Dermis blood vessel endothelial cell (primary cell): ENCODE data around the gene NMRK2. TPM values are rescaled to one million over a fixed set of nuclear protein-coding genes. Genes with fewer than 3 reads are reported as not detected.
"Not testable (repeated sequence)": the region's sequence is repeated elsewhere in the genome, so short reads cannot be mapped to it uniquely, and the experiment has no call there.

ENCODE experiments used
- DNase-seq: peaks from one replicate; pipeline ENCODE4 v3.0.0; 2010
- total RNA-seq: library from RNA; depleted of rRNA; stranded (reverse); fragments of >200 nt; gene quantifications from 2 replicates; pipeline ENCODE4 v1.2.3, GENCODE V29; 2014

The NMRK2 gene
- total RNA-seq, 1 donor from 2014 or later, result not detected

DNA sequence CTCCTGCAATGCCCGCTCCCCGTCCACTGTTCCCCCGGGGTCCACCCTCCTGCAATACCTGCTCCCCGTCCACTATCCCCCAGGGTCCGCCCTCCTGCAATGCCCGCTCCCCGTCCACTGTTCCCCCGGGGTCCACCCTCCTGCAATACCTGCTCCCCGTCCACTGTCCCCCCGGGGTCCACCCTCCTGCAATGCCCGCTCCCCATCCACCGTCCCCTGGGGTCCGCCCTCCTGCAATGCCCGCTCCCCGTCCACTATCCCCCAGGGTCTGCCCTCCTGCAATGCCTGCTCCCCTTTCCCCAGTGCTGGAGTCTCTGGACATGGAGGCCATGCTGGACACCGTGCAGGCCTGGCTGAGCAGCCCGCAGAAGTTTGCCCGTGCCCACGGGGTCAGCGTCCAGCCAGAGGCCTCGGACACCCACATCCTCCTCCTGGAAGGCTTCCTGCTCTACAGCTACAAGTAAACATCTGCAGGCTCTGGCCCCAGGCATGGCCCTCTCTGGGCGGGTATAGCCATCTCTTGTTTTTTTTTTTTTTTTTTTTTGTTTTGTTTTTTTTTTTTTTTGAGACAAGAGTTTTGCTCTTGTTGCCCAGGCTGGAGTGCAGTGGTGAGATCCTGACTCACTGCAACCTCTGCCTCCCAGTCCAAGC lies 5.6 kb downstream of the NMRK2 start:
- DNase-seq, result not testable (repeated sequence)

DNA sequence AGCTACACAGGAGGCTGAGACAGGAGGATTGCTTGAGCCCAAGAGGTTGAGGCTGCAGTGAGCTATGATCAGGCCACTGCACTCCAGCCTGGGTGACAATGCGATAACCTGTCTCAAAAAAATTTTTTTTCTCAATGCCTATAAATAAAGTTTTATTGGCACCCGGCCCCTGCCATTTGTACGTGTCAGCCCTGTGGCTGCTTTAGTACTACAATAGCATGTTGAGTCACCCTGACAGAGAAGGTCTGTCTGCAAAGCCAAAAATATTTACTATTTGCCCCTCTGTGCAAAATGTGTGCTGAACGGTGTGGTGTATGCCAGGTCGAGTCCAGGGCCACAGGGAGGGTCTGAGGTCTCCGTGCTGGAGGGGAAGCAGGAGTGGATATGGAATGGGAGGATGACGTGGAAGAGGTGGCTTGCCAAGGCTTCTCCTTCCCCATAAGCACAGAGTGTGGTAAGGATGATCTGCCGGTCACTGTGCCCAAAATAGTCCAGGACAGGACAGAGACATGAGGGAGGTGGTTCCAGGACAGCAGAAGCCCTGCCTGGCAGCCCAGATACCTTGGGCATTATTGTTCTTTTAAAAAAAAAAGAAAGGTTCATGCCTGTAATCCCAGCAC lies 10.0 kb downstream of the NMRK2 start:
- DNase-seq, result no peak

DNA sequence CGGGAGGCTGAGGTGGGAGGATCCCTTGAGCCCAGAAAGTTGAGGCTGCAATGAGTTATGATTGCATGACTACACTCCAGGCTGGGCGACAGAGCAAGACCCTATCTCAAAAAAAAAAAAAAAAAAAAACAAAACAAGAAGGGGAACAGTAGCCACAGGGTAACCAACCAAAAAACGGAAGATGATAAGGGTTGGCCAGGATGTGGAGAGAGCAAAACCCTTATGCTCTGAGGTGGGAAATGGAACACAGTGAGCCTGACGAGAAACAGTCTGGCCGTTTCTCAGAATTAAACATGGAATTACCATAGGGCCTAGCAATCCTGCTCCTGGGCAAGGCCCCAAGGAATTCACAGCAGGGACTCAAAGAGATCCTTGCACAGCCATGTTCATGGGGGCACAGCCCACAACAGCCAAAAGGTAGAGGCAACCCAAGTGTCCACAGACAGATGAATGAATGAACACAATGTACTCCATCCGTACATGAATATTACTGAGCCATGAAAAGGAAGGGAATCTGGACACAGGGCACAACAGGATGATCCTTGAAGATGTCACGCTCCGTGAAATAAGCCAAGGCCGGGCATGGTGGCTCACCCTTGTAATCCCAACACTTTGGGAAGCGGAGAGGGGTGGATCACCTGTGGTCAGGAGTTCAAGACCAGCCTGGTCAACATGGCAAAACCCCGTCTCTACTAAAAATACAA lies 11.3 kb downstream of the NMRK2 start:
- DNase-seq, result no peak

DNA sequence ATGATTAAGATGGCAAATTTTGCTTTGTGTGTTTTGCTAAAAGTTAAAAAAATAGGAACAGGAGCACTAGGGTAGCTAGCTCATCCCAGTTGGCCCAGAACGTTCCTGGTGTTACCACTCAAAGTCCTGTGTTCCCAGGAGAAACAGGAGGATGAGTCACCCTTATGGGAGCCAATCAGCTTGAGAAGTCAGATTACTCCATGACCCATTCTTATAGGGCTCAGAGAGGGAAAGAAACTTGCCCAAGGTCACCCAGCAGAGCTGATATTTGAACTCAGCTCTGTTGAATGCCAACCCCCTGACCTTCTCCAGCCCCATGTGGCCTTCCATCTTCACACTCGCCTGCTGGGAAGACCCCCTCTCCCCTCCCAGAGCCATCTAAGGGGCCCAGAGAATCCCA lies 13.0 kb downstream of the NMRK2 start:
- DNase-seq, result no peak

DNA sequence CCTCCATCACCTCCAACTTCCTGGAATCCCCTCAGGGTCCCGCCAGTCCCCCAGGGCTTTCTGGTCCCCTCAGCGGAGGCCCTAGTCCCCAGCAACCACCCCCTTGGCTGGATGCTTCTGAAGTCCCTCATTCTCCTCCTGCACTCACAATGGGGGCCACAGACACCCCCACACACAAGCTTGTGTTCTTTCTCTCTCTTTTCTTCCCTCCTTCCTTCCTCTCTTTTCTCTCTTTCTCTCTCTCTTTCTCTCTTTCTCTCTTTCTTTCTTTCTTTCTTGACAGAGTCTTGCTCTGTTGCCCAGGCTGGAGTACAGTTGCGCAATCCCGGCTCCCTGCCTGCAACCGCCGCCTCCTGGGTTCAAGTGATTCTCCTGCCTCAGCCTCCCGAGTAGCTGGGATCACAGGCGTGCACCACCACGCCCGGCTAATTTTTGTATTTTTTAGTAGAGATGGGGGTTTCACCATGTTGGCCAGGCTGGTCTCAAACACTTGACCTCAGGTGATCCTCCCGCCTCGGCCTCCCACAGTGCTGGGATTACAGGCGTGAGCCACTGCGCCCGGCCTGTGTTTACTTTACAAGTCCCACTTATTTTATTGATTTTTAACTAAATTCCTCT lies 14.6 kb downstream of the NMRK2 start:
- DNase-seq, result not testable (repeated sequence)

DNA sequence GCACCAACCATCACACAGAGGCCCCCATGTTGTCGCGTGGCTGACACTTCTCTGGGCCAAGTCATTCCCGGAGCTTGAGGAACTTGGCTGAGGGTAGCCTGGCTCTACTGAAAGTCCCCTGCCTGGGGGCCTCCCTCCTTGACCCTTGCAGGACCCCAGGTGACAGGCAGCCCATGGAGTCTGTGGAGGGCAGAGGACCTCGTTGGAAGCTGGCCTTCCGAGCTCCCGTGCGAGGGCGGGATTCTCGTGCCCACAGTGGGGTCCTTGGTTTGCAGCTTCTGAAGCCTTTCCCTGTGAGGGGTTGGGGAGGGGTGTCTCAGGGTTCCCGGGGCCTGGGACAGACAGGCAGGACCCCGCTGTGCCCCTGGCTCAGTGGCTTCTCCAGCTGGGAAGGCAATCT lies 16.4 kb downstream of the NMRK2 start:
- no peak for DNase-seq

DNA sequence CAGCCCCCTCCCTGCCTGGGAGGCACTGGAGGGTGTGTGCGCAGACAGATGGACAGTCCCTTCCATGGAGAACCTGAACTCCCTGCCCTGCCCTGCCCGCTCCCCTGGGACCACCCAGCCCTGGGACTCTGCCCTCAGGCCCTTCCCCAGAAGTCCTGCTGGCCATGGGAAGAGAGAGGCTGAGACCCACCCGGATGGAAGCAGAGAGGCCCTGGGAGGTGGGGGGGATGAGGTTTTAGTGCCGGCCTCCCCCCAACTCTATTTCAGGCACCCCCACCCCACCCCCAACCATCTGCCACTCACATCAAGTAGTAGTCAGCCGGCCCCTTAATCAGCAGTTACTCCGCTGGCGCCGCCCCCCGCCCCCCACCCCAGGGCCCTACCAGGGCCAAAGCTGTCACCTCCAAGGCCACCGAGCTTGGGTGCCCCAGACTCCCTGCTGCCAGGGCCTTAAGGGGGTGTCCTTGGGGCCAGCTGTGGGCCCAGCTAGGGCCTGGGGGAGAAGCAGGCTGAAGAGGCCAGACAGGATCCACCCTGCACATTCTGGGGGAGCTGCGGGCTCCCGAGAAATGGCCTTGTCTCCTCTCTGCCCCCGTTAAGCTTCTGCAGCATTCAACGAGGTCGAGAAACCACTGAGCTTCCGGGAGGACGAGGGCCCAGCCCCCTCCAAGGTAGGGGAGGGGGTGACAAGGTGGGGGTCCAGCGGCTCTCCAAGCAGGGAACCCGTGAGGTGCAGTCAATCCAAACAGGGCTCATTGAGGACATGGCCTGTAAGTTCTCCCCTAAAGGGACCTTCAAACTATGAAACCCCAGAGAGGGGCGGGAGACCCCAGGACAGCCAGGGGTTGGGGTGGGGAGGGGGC lies 17.4 kb downstream of the NMRK2 start:
- DNase-seq, result no peak

DNA sequence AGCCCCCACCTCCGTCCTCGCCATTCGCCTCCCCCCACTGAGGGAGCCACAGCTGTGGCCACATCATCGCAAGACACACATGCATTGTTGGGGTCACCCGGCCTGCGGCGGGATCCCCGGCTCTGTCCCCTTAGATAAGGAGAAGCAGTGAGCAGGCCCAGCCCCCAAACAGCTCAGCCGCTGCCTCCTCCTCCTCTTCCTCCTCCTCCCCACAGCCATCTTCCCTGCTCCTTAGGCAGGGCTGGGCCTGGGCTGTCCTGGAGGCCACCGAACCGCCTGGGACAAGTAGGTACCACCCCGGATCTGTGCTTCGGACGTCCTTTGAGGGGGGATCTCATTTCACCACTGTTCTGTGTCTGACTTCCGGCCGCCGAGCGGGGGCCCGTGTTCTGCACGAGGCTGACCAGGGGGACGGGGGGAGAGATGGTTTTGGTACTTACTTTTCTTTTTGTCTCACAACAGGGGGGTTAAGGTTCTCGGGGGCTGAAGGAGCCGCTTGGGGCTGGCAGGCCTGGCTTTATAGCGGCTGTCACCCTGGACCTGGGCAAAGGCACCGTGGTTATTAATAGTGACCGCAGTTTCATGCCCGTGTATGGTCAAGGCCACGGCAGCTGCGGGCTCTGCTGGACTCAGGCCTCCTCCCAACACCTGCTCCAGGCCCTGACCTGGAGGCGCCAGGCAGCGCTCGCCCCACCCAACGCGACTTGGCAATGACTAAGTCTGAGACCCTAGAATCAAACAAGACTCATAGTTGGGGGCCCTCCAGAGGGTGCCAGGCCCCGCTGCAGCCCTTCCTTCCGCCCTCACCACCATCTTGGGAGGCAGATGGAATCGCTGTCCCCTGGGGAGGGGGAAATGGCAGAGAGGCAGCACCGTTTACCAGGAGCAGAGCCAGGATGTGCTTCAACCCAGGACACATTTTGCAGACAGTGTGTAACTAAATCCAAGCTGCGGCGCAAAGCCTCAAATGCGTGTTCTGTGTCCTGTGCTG lies 18.3 kb downstream of the NMRK2 start:
- DNase-seq, result no peak

DNA sequence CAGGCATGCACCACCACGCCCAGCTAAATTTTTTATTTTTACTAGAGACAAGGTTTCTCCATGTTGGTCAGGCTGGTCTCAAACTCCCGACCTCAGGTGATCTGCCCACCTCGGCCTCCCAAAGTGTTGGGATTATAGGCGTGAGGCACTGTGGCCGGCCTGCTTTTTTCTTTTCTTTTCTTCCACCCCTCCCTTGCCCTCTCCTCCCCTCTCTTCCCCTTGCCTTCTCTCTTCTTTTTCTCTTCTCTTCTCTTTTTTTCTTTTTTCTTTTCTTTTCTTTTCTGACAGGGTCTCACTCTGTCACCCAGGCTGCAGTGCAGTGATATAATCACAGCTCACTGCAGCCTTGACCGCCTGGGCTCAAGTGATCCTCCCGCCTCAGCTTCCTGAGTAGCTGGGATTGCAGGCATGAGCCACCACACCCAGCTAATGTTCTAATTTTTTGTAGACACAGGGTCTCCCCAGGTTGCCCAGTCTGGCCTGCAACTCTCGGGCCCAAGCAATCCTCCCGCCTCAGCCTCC lies 19.9 kb downstream of the NMRK2 start:
- DNase-seq, result not testable (repeated sequence)

DNA sequence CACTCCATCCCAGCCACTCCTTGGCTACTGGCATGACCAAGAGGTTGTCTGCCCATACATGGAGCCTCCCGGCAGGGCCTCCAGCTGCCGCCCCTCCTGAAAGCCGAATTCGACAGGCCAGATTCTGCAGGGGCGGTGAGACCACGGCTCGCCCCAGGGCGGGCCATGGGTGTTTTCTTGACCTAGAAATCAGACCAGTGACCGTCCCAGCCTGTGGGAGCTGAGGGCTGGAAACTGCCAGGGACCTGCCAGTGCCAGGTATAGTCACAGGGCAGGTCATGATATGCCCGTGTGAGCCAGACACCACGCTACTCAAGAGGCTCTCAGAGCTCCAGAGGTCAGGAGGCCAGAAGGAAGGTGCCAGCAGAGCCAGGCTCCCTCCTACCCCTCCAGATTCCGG lies 21.2 kb downstream of the NMRK2 start:
- no peak for DNase-seq

DNA sequence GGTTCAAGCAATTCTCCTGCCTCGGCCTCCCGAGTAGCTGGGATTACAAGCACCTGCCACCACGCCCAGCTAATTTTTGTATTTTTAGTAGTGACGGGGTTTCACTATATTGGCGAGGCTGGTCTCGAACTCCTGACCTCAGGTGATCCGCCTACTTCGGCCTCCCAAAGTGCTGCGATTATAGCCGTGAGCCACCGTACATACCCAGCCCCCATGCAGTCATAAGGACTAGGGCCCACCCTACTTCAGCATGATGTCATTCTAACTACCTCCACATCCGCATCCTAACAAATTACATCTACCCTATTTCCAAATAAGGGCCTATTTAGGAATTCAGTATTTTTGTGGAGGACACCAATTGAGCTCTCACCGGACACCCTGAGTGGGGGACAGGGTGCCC lies 22.4 kb downstream of the NMRK2 start:
- DNase-seq, result not testable (repeated sequence)

DNA sequence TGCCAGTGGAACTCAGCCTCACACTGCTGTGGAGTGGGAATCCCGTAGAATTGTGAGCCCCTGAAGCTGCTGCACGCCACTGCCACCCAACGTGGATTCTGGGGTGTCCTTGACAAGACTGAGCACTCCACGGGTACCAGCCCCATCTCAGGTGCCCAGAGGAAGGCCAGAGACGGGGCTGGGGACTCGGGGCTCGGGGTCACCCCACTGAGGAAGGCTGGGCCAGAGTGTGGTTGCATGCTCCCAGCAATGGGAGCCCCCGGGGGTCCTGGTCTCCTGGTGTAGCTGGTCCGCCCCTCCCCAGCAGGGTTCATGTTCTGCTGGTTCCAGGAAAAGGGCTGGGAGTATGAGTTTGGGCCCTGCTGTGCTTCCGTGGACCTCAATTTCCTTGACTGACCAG lies 22.8 kb downstream of the NMRK2 start:
- no peak for DNase-seq

DNA sequence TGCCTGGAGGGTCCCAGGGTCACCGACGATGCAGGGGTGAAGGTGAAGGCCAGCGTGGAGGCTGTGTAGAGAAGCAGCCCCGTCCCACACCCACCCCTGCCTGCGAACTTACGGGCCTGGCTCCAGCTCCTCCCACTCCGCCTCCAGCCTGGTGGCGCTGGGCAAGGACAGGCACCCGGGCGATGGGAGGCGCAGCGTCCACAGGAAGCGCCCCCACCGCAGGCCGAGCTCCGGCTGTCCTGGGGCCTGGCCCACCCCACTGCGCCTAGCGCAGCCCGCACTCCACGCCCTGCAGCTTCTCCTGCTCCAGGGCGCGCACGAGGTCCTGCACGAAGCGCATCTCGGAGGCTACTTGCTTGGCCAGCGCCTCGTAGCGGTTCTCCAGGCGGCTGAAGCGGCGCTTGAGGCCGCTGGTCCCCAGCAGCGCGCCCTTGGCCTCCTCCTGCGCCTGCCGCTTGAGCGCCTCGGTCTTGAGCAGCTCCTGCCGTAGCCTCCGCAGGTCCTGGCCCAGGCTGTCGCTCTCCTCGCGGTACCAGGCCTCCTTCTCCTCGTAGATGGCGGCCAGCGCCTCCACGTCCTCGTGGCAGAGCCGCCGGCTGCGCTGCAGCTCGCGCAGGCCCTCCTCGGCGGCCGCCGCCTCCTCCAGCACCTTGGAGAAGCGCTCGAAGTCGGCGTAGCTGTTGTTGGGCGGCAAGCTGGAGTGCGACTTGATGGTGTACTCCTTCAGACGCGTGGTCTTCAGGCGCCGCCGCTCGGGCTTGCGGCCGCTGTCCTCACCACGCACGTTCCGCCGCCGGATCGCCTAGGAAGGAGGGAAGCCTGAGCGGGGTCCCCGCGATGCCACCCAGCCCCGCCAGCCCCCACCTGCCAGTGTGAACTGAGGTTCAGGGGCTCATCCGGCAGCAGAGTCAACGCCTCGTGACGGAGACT lies 26.2 kb downstream of the NMRK2 start:
- no peak for DNase-seq

DNA sequence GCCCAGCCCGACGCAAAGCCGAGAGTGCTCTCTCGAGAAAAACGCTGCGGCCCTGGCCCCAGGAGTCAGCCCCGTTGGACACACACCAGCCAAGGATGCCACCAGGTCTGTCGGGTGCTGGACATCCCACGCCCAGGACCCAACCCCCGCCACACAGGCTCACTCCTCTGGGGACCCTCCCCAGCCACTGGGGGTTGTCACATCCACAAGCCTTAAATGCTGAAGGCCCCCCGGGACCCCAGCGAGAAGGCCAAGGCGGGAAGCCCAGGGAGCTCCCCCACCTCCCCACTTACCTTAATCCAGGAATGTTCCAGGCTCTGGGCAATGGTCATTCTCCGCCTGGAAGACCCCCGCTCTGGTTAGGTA lies 26.9 kb downstream of the NMRK2 start:
- no peak for DNase-seq

DNA sequence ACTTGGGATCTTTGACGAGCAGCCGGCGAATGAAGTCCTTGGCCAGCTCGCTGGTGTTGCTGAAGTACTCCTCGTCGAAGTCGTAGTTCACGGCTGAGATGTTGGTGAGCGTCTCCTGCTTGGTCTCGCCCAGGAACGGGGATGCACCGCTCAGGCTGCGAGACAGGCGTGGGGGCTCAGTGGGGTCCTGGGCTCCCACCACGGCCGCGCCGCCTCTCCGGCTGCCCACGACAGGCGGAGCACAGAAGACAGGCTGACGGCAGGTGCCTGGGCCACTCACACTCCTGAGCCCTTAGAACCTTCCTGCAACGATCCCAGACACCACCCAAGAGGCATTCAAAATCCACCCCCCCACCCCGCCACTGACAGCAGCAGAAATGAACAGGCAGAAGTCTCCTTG lies 28.1 kb downstream of the NMRK2 start:
- DNase-seq, result no peak

DNA sequence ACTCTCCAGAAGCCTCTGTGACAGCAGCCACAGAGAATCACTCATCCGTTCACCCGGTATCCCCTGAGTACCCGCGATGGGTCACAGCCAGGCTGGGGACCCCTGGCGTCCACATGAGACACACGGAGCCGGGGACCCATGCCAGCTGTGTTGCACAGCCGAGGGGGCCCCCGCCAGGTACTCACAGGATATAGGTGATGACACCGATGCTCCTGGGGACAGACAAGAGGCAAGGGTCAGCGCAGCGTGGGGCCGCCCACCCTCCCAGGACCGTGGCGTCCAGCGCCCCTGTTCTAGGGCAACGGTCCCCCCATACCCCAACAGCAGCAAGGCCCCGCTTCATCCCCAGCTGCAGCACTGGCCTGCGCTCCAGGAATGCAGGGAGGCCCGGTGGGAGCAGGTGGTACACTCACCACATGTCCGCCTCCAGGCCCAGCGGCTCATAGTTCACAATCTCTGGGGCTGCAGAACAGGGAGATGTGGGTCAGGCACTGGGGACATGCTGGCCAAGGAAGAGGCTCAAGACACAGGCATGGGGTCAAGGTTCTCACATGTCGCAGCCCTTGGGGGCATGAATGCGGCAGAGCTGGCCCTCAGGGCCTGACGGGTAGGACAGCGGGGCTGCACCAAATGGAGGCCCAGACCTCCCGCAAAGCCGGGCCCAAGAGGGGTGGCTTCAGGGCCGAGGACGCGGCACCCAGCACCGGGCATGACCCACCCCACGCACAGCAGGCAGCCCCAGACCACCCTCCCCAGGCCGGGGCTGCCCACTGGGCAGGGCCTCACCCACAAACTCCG lies 30.8 kb downstream of the NMRK2 start:
- DNase-seq, result no peak

DNA sequence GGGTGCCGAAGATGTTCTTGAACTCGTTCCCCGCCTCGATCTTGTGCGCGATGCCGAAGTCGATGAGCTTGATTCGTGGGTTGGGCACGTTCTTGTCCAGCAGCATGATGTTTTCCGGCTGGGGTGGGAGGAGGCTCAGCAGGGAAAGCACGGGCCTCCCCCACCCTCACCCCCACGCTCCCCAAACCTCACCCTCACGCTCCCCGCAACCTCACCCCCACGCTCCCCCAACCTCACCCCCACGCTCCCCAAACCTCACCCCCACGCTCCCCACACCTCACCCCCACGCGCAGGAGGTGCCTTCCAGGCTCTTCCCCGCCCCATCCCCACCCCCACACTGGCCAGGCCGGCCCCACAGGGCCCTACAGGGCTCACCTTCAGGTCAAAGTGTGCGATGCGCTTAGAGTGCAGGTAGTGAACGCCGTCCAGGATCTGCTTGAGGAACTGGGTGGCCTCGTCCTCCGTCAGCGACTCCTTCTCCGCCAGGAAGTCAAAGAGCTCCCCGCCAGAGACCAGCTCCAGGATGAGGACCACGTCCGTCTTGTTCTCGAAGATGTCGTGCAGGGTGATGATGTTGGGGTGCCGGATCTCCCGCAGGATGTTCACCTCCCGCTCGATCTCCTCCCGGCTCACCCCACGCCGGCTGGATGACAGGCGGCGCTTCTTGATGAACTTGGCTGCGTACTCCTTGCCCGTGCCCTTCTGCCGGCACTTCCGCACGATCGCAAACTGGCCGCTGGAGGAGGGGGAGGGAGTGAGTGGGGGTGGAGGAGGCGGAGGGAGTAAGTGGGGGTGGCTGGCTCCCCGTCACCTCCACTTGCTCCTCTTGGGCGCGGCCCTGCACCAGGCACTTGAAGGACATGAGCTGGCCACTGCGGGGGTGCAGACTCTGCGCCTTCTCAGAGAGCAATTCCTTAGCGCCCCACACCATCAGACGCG lies 31.7 kb downstream of the NMRK2 start:
- no peak for DNase-seq
